K562 (cell line): ENCODE measurements around the gene PBX1. TPM values are rescaled to one million over a fixed set of nuclear protein-coding genes. Genes with fewer than 3 reads are reported as not detected.

Experiments
- ATAC-seq: fragments of 200-7000 bp; cut with Tn5 transposase; 3 replicates; pipeline ENCODE4 v1.9.1; 2020; ENCODE audit warnings: moderate library complexity
- BruUV-seq: library from RNA; stranded (reverse); fragments of 400-500 nt; replicated peaks from 2 replicates; lab custom pipeline; 2021; lab: Mats Ljungman, UMichigan
- CTCF ChIA-PET: fragments of 300-600 bp; formaldehyde crosslinking; extraction: SDS; loops from one replicate; lab custom pipeline; 2021; ENCODE audit warnings: low intra/inter-chr PET ratio; lab: Yijun Ruan, JAX
- POLR2A ChIA-PET: fragments of 300-600, 350-650 bp; sonication (Branson Sonifier 250); formaldehyde crosslinking; extraction: SDS; loops from one replicate; lab custom pipeline; 2021; ENCODE audit warnings: antibody characterized with exemption, inconsistent platforms; lab: Yijun Ruan, JAX
- DNase-seq, 4 experiments: peaks; one replicate each; pipeline versions ENCODE4 v3.0.0 to v3.0.0-alpha.2; 2011 to 2018; ENCODE audit warnings: low spot score in 3 of 4, mixed read lengths in 3 of 4; ENCODE audit errors: extremely low read depth in 1 of 4
- FAIRE-seq: peaks from 2 replicates; lab custom pipeline; 2011; peaks lifted over from hg19 to GRCh38; lab: Jason Lieb, UNC
- H2AFZ ChIP-seq: 2 replicates; pipeline ENCODE4 v1.6.0; 2011; ENCODE audit warnings: low read depth, low read length, control low read depth, inconsistent platforms
- H3K27ac ChIP-seq: fragments of 200-600 bp; 3 replicates; pipeline ENCODE4 v1.8.0; 2011; ENCODE audit warnings: low read depth, mild to moderate bottlenecking, control low read depth, inconsistent platforms, low read length, moderate library complexity, mixed read lengths; ENCODE audit errors: extremely low read depth
- H3K27me3 ChIP-seq, 2 experiments: fragments of 300-600 bp in 1 of 2; 2 replicates in 1 of 2; 3 replicates in 1 of 2; pipeline versions ENCODE4 v1.6.0 to v1.8.0; 2011; ENCODE audit warnings: inconsistent platforms in 2 of 2, low read length in 2 of 2, mild to moderate bottlenecking in 1 of 2, mixed read lengths in 1 of 2, moderate library complexity in 1 of 2; ENCODE audit not compliant: control insufficient read depth in 2 of 2, insufficient read depth in 2 of 2
- H3K36me3 ChIP-seq: fragments of 300-600 bp; 3 replicates; pipeline ENCODE4 v1.8.0; 2011; ENCODE audit warnings: mild to moderate bottlenecking, low read length, inconsistent platforms; ENCODE audit not compliant: control insufficient read depth, insufficient read depth
- H3K4me1 ChIP-seq, 2 experiments: fragments of 200-600 bp in 1 of 2; replicated peaks in 1 of 2; 2 replicates in 1 of 2; 3 replicates in 1 of 2; pipeline versions ENCODE4 v1.5.1 to v1.8.0; 2011; ENCODE audit warnings: inconsistent platforms in 2 of 2, low read length in 2 of 2, mild to moderate bottlenecking in 1 of 2, mixed read lengths in 1 of 2, moderate library complexity in 1 of 2; ENCODE audit not compliant: control insufficient read depth in 2 of 2, insufficient read depth in 2 of 2
- H3K4me2 ChIP-seq: 2 replicates; pipeline ENCODE4 v1.6.1; 2011; ENCODE audit warnings: low read length, control low read depth, inconsistent platforms, mixed read lengths; ENCODE audit not compliant: insufficient read depth
- H3K4me3 ChIP-seq: fragments of 200-600 bp; sonication (generic), shearing (Covaris generic); 2 replicates; pipeline ENCODE4 v1.5.1; 2016; ENCODE audit warnings: control low read depth, inconsistent platforms
- H3K79me2 ChIP-seq: fragments of 200-600 bp; 3 replicates; pipeline ENCODE4 v1.8.0; 2011; ENCODE audit warnings: low read length, inconsistent platforms; ENCODE audit not compliant: control insufficient read depth, insufficient read depth
- H3K9ac ChIP-seq, 2 experiments: 2 replicates each; pipeline versions ENCODE4 v1.6.0 to v1.6.1; 2011; ENCODE audit warnings: low read depth in 2 of 2, low read length in 2 of 2, control low read depth in 1 of 2, inconsistent platforms in 1 of 2, mild to moderate bottlenecking in 1 of 2, mixed read lengths in 1 of 2; ENCODE audit not compliant: insufficient read depth in 1 of 2
- H3K9me1 ChIP-seq: one replicate; pipeline ENCODE4 v1.6.0; 2011; ENCODE audit warnings: inconsistent platforms, mild to moderate bottlenecking, low read length, moderate library complexity; ENCODE audit not compliant: control insufficient read depth, insufficient read depth
- H3K9me3 ChIP-seq: replicated peaks from 2 replicates; pipeline ENCODE4 v1.5.1; 2011; ENCODE audit warnings: low read depth, low read length, inconsistent platforms; ENCODE audit not compliant: control insufficient read depth, insufficient read depth
- H4K20me1 ChIP-seq: replicated peaks from 2 replicates; pipeline ENCODE4 v1.6.1; 2011; ENCODE audit warnings: low read length, inconsistent platforms, mixed read lengths; ENCODE audit not compliant: control insufficient read depth, insufficient read depth
- BCLAF1 ChIP-seq, 2 experiments: fragments of 450-650 bp in 1 of 2; IDR thresholded peaks; 2 replicates each; pipeline ENCODE4 v1.6.1; 2011 to 2017; ENCODE audit warnings: low read depth in 2 of 2, antibody characterized with exemption in 1 of 2, borderline replicate concordance in 1 of 2, low read length in 1 of 2, mild to moderate bottlenecking in 1 of 2, mixed read lengths in 1 of 2; ENCODE audit not compliant: control insufficient read depth in 1 of 2
- ILK ChIP-seq: fragments of 450-650 bp; IDR thresholded peaks from 2 replicates; pipeline ENCODE4 v1.6.1; 2016; ENCODE audit warnings: missing genetic modification characterization, low read depth, mild to moderate bottlenecking, missing compliant biosample characterization, moderate library complexity, borderline replicate concordance
- TBL1XR1 ChIP-seq, 2 experiments: IDR thresholded peaks; 2 replicates each; pipeline ENCODE4 v1.6.1; 2012; ENCODE audit warnings: improper control_type of control experiment in 2 of 2, low read length in 2 of 2, mild to moderate bottlenecking in 1 of 2
- TRIM24 ChIP-seq, 2 experiments: fragments of 450-650 bp; IDR thresholded peaks; 2 replicates each; pipeline ENCODE4 v1.6.1; 2016
- WHSC1 ChIP-seq: IDR thresholded peaks from one replicate; pipeline ENCODE4 v1.6.1; 2012; ENCODE audit warnings: low read length, control low read depth, inconsistent platforms
- ZNF561 ChIP-seq: fragments of 450-650 bp; formaldehyde crosslinking; conservative IDR thresholded peaks from 2 replicates; pipeline ENCODE4 v1.4.0; 2020; ENCODE audit warnings: mild to moderate bottlenecking, moderate library complexity
- WGBS: fragments of 100-300 bp; shearing (Covaris generic); methylation state at CpG from one replicate; pipeline ENCODE4 v1.1.6; 2016; ENCODE audit warnings: low coverage, mixed read lengths; ENCODE audit not compliant: insufficient coverage; ENCODE audit errors: missing lambda C conversion rate; 5-methylcytosine and 5-hydroxymethylcytosine counted together
- in situ Hi-C: fragments of 300-500 bp; cut with MboI; formaldehyde crosslinking; loops from 4 replicates; pipeline ENCODE4 v1.15.0; 2018; ENCODE audit warnings: inconsistent platforms, mixed read lengths
- intact Hi-C: fragments of 100-400 bp; cut with micrococcal nuclease; formaldehyde crosslinking; loops from 2 replicates; pipeline ENCODE4 v1.14.2; 2022
- polyA plus RNA-seq, 8 experiments: library from polyadenylated mRNA; depleted of rRNA in 4 of 8; stranded (reverse) in 5 of 8; unstranded in 3 of 8; fragments of >200 nt; fragmentation: Nextera tagmentation in 2 of 8; fragmentation: Illumina TruSeq in 1 of 8; extraction: Ambion mirVana in 2 of 8; extraction: Trizol in 1 of 8; gene quantifications; 2 replicates each; pipeline versions ENCODE4 v1.2.1 to v1.2.3, GENCODE V29; 2011 to 2014; ENCODE audit warnings: inconsistent platforms in 1 of 8, missing spikeins in 1 of 8
- total RNA-seq, 7 experiments: library from RNA; depleted of rRNA in 6 of 7; stranded (reverse); fragments of >200 nt in 6 of 7; fragmentation: Illumina TruSeq in 2 of 7; extraction: Trizol in 2 of 7; gene quantifications; 2 replicates each; pipeline versions ENCODE4 v1.2.1 to v1.2.3, GENCODE V29; 2011 to 2021; ENCODE audit warnings: low replicate concordance in 1 of 7
- TF ChIP-seq, protein P1 (sequence below): fragments of 250-450 bp; sonication (Bioruptor Pico); IDR thresholded peaks from 2 replicates; pipeline ENCODE4 v1.4.0; 2020; ENCODE audit warnings: mild to moderate bottlenecking, moderate library complexity, borderline replicate concordance

PBX1 gene
- total and polyA plus RNA-seq, 9 of the 15 experiments (the other 6 are each of a cell fraction or from before 2014, with no cell fraction given) = 0.03 to 0.62 (median 0.17) TPM

DNA sequence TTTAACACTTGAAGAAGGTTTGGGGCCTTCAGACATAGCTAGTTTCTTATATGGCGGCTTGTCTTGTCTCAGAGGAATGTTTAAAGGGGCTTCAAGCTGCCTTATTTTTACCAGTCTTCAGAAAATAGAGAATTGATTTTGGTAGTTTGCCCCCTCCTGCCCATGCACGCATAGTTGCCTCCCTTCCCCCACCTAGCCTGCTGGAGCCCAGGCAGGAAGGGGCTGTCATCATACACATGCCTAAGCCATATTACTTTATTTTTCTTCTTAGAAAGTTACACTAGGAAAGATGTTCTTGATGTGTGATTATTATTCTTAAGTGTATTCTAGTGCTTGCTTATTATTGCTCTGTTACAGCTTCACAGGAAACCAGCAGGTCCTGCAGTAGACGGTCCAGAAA is 18.3 kb downstream of the PBX1 start:
- no peak for FAIRE-seq
- no TSS peak for BruUV-seq
- H2AFZ ChIP-seq = no peak overlapping the region
- TF ChIP-seq WHSC1 = no peak
- TF ChIP-seq ILK = no peak
- TF ChIP-seq ZNF561 (CRISPR knock-in tag) = no peak
- TF ChIP-seq, protein P1, sequence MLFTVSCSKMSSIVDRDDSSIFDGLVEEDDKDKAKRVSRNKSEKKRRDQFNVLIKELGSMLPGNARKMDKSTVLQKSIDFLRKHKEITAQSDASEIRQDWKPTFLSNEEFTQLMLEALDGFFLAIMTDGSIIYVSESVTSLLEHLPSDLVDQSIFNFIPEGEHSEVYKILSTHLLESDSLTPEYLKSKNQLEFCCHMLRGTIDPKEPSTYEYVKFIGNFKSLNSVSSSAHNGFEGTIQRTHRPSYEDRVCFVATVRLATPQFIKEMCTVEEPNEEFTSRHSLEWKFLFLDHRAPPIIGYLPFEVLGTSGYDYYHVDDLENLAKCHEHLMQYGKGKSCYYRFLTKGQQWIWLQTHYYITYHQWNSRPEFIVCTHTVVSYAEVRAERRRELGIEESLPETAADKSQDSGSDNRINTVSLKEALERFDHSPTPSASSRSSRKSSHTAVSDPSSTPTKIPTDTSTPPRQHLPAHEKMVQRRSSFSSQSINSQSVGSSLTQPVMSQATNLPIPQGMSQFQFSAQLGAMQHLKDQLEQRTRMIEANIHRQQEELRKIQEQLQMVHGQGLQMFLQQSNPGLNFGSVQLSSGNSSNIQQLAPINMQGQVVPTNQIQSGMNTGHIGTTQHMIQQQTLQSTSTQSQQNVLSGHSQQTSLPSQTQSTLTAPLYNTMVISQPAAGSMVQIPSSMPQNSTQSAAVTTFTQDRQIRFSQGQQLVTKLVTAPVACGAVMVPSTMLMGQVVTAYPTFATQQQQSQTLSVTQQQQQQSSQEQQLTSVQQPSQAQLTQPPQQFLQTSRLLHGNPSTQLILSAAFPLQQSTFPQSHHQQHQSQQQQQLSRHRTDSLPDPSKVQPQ (CRISPR knock-in tag) = no peak
- TF ChIP-seq BCLAF1 (IDR thresholded peaks at IDR 0.05; ENCODE audit: borderline replicate concordance in 1 of 2, control insufficient read depth in 1 of 2, low read depth in 2 of 2, low read length in 1 of 2) = no peak
- TF ChIP-seq TBL1XR1 (IDR thresholded peaks at IDR 0.05; ENCODE audit: low read length in 2 of 2) = no peak
- TF ChIP-seq TRIM24 (IDR thresholded peaks at IDR 0.05) = no peak
- in situ Hi-C loops = no loop called here
- intact Hi-C loops = no loop called here
- ChIA-PET POLR2A (interaction anchor here (0.6 to 0.7 kb wide), 2 partner anchors 557 to 1571 kb away, joined by 3 read pairs; no protein-coding TSS in a partner anchor), CTCF (no interaction called here)
- no peaks in the 10 kb centered on the region for H3K36me3 ChIP-seq
- no peak for ATAC-seq
- H3K4me3 ChIP-seq = no peak overlapping the region
- peaks cover 0 to 5% of the 10 kb centered on the region in 2 experiments; a peak in 1 of 5 replicates for H3K4me1 ChIP-seq
- H3K79me2 ChIP-seq = no peaks in the 10 kb centered on the region
- 0% methylated on average over 3 of the region's 3 CpGs for WGBS
- H4K20me1 ChIP-seq = no peaks in the 10 kb centered on the region
- peaks cover 11 to 15% of the 10 kb centered on the region in 2 experiments; a peak in 4 of 5 replicates for H3K27me3 ChIP-seq
- H3K9me1 ChIP-seq = no peaks in the 10 kb centered on the region
- no peaks in the 10 kb centered on the region for H3K9me3 ChIP-seq
- no peak overlapping the region for H3K27ac ChIP-seq
- no peak for DNase-seq
- H3K4me2 ChIP-seq = no peak overlapping the region
- no peak overlapping the region for H3K9ac ChIP-seq
